ENCODE data around the gene C6orf89.

GRCh38 chr6:36973647-36974046 lies 87.9 kb downstream of the C6orf89 start:
- TF ChIP-seq, protein P1, sequence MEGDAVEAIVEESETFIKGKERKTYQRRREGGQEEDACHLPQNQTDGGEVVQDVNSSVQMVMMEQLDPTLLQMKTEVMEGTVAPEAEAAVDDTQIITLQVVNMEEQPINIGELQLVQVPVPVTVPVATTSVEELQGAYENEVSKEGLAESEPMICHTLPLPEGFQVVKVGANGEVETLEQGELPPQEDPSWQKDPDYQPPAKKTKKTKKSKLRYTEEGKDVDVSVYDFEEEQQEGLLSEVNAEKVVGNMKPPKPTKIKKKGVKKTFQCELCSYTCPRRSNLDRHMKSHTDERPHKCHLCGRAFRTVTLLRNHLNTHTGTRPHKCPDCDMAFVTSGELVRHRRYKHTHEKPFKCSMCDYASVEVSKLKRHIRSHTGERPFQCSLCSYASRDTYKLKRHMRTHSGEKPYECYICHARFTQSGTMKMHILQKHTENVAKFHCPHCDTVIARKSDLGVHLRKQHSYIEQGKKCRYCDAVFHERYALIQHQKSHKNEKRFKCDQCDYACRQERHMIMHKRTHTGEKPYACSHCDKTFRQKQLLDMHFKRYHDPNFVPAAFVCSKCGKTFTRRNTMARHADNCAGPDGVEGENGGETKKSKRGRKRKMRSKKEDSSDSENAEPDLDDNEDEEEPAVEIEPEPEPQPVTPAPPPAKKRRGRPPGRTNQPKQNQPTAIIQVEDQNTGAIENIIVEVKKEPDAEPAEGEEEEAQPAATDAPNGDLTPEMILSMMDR (IDR thresholded peaks at IDR 0.05; ENCODE audit: low read length), result no peak
- TF ChIP-seq EZH2phosphoT487 (IDR thresholded peaks at IDR 0.05; ENCODE audit: low read length) (no peak), EZH2 (optimal IDR thresholded peaks at IDR 0.05; ENCODE audit: low read depth, low read length) (no peak)
